HG03097 (cell line): ENCODE results near the gene FAM229B.
"Not testable (repeated sequence)": the region's sequence is repeated elsewhere in the genome, so short reads cannot be mapped to it uniquely, and the experiment has no call there.

Experiments
- ATAC-seq: cut with Tn5 transposase; IDR thresholded peaks from one replicate; pipeline ENCODE4 v1.9.1; 2021; ENCODE audit not compliant: unreplicated experiment, low FRiP score

The FAM229B gene

GRCh38 chr6:112087136-112087911 lies at the start of gene FAM229B, which contains the start of gene TUBE1:
Gene FAM229B (plus strand): TSS chr6:112087591. CDS start chr6:112099284, 11,693 bp downstream.
Gene TUBE1 (minus strand): TSS chr6:112087482. CDS start chr6:112087434, 48 bp downstream.
- peak; percentile 98 for ATAC-seq

GRCh38 chr6:112037783-112038216 lies 49.6 kb upstream of the FAM229B start:
- ATAC-seq = no peak

- no peak for ATAC-seq
Observed at GRCh38 chr6:112038268-112038667, 49.1 kb upstream of the FAM229B start.

GRCh38 chr6:112038756-112039430 lies 48.5 kb upstream of the FAM229B start:
- ATAC-seq = no peak

GRCh38 chr6:112039431-112039770 lies 48.0 kb upstream of the FAM229B start:
- ATAC-seq = no peak

GRCh38 chr6:112040956-112041355 lies 46.4 kb upstream of the FAM229B start:
- ATAC-seq = no peak

- no peak for ATAC-seq
Observed at GRCh38 chr6:112041535-112041934, 45.9 kb upstream of the FAM229B start.

GRCh38 chr6:112043032-112044007 lies 44.1 kb upstream of the FAM229B start:
- ATAC-seq = peak; percentile 87

GRCh38 chr6:112044196-112044595 lies 43.2 kb upstream of the FAM229B start:
- no peak for ATAC-seq

GRCh38 chr6:112044856-112045255 lies 42.5 kb upstream of the FAM229B start:
- ATAC-seq = no peak

GRCh38 chr6:112047523-112047922 lies 39.9 kb upstream of the FAM229B start:
- not testable (repeated sequence) for ATAC-seq

- no peak for ATAC-seq
Observed at GRCh38 chr6:112049026-112049799, 38.2 kb upstream of the FAM229B start.

GRCh38 chr6:112049996-112050395 lies 37.4 kb upstream of the FAM229B start:
- ATAC-seq = no peak

GRCh38 chr6:112050429-112050828 lies 37.0 kb upstream of the FAM229B start:
- no peak for ATAC-seq

- not testable (repeated sequence) for ATAC-seq
Observed at GRCh38 chr6:112051251-112051740, 36.1 kb upstream of the FAM229B start.

- no peak for ATAC-seq
Observed at GRCh38 chr6:112054001-112054400, 33.4 kb upstream of the FAM229B start, which contains the start of gene CCN6. Gene CCN6 (plus strand): TSS chr6:112054104. CDS start chr6:112054358, 254 bp downstream.

- no peak for ATAC-seq
Observed at GRCh38 chr6:112054555-112055190, 32.7 kb upstream of the FAM229B start.

GRCh38 chr6:112058243-112059032 lies 29.0 kb upstream of the FAM229B start:
- no peak for ATAC-seq
